ENCODE results near the gene OXA1L. TPM values are rescaled to one million over a fixed set of nuclear protein-coding genes. Genes with fewer than 3 reads are reported as not detected.

OXA1L gene
- total and polyA plus RNA-seq, 12 donors, result 79.9 to 183 (median 131) TPM

GRCh38 chr14:22796087-22796707, 29.7 kb downstream of the OXA1L start:
- Histone ChIP-seq H3K27me3 (no peaks in the 10 kb centered on the region), H3K9me3 (replicated peaks in 1 of 3) (no peaks in the 10 kb centered on the region), H3K4me1 (replicated peaks in 1 of 2) (peaks cover 0 to 4% of the 10 kb centered on the region in 2 donors), H3K27ac (no peak overlapping the region), H3K36me3 (replicated peaks in 1 of 2) (no peaks in the 10 kb centered on the region), H3K4me3 (no peak overlapping the region)
- intact Hi-C loops (cut with DNase I), result no loop called here
- 38 to 82% (median 62%) methylated on average over 3 to 5 of the region's 5 CpGs for WGBS, 4 donors
- TF ChIP-seq POLR2A (IDR thresholded peaks at IDR 0.05) (no peak), CTCF (IDR thresholded peaks at IDR 0.05) (no peak)
- DNase-seq, result no peak

- H3K36me3 ChIP-seq (replicated peaks in 1 of 2), result no peaks in the 10 kb centered on the region
- no peaks in the 10 kb centered on the region for H3K9me3 ChIP-seq (replicated peaks in 1 of 3)
- H3K27ac ChIP-seq, result no peak overlapping the region
- peaks cover 0 to 4% of the 10 kb centered on the region in 2 donors for H3K4me1 ChIP-seq (replicated peaks in 1 of 2)
- DNase-seq, result no peak
- 40 to 41% (median 40%) methylated on average over 5 of the region's 5 CpGs for WGBS, 4 donors
- no peak for TF ChIP-seq CTCF (IDR thresholded peaks at IDR 0.05)
- no peaks in the 10 kb centered on the region for H3K27me3 ChIP-seq
- intact Hi-C loops (cut with DNase I), result no loop called here
- H3K4me3 ChIP-seq, result no peak overlapping the region
Measured at GRCh38 chr14:22797017-22797917, 30.8 kb downstream of the OXA1L start.

GRCh38 chr14:22798528-22798927, 32.0 kb downstream of the OXA1L start:
- no peaks in the 10 kb centered on the region for H3K9me3 ChIP-seq (replicated peaks in 1 of 3)
- no peak for DNase-seq
- intact Hi-C loops (cut with DNase I), result no loop called here
- WGBS, 4 donors, result 56 to 59% (median 59%) methylated on average over 2 of the region's 2 CpGs
- H3K36me3 ChIP-seq (replicated peaks in 1 of 2), result no peaks in the 10 kb centered on the region
- H3K27me3 ChIP-seq, result no peaks in the 10 kb centered on the region
- H3K4me1 ChIP-seq (replicated peaks in 1 of 2), result peaks cover 0 to 4% of the 10 kb centered on the region in 2 donors
- H3K4me3 ChIP-seq, result no peak overlapping the region
- H3K27ac ChIP-seq, result no peak overlapping the region
- TF ChIP-seq CTCF (IDR thresholded peaks at IDR 0.05) (no peak), POLR2A (IDR thresholded peaks at IDR 0.05) (no peak)

GRCh38 chr14:22800346-22800745, 33.9 kb downstream of the OXA1L start:
- DNase-seq, result no peak
- WGBS, 4 donors, result 78 to 89% (median 79%) methylated on average over 10 of the region's 10 CpGs
- peaks cover 0 to 4% of the 10 kb centered on the region in 2 donors for H3K4me1 ChIP-seq (replicated peaks in 1 of 2)

More at GRCh38 chr14:22800346-22800745, 33.9 kb downstream of the OXA1L start:
- H3K27ac ChIP-seq, result no peak overlapping the region
- H3K36me3 ChIP-seq (replicated peaks in 1 of 2), result no peaks in the 10 kb centered on the region
- H3K4me3 ChIP-seq, result no peak overlapping the region
- intact Hi-C loops (cut with DNase I), result no loop called here
- H3K27me3 ChIP-seq, result no peaks in the 10 kb centered on the region
- no peaks in the 10 kb centered on the region for H3K9me3 ChIP-seq (replicated peaks in 1 of 3)
- TF ChIP-seq POLR2A (IDR thresholded peaks at IDR 0.05) (no peak), CTCF (IDR thresholded peaks at IDR 0.05) (no peak)
